ENCODE measurements around the gene CEMIP2.

Gene CEMIP2

GRCh38 chr9:71636143-71636839 lies 132.0 kb downstream of the CEMIP2 start:
- DNase-seq, result no peak

DNA sequence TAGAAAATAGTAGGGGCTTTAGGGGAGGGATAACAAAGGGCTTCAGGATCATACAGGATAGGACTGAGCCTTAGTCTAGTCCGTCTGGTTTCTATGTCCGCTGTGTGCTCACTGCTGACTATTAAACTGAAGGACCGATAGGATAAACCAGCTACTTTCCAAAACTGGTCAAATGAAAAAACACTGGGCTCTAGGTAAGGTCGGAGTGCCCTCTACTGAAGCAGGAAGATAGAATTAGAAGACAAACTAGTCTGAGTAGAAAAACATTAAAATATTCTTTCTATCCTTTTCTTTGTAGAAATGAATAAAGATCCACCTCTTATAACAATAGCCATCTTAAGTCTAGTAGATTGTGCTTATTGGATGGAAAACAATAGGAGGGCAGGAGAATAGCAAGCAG lies 133.6 kb downstream of the CEMIP2 start:
- no peak for DNase-seq

All from Kasumi-1 (cell line).